HUES6 (cell line): ENCODE measurements around the gene LVRN.
"Not testable (repeated sequence)": the region's sequence is repeated elsewhere in the genome, so short reads cannot be mapped to it uniquely, and the experiment has no call there.

Experiments
- H3K27ac ChIP-seq: 2 replicates; pipeline ENCODE4 v1.7.0; 2013; ENCODE audit warnings: low read depth, mild to moderate bottlenecking, low read length, inconsistent platforms
- H3K27me3 ChIP-seq: 2 replicates; pipeline ENCODE4 v1.6.1; 2013; ENCODE audit warnings: low read length; ENCODE audit not compliant: control insufficient read depth, insufficient read depth
- H3K36me3 ChIP-seq: 2 replicates; pipeline ENCODE4 v1.6.1; 2013; ENCODE audit warnings: low read length; ENCODE audit not compliant: control insufficient read depth, insufficient read depth
- H3K4me1 ChIP-seq: 2 replicates; pipeline ENCODE4 v1.6.1; 2013; ENCODE audit warnings: low read length; ENCODE audit not compliant: control insufficient read depth, insufficient read depth
- H3K4me3 ChIP-seq: 2 replicates; pipeline ENCODE4 v1.5.1; 2013; ENCODE audit warnings: low read depth, low read length
- H3K9ac ChIP-seq: one replicate; pipeline ENCODE4 v1.6.1; 2013; ENCODE audit warnings: mild to moderate bottlenecking, low read length
- H3K9me3 ChIP-seq: 2 replicates; pipeline ENCODE4 v1.6.1; 2013; ENCODE audit warnings: low read depth, low read length; ENCODE audit not compliant: control insufficient read depth, insufficient read depth

Gene LVRN

GRCh38 chr5:115962239-115962564 lies at the start of gene LVRN:
Gene LVRN (plus strand): TSS chr5:115962475. CDS start chr5:115962618, 143 bp downstream.
- Histone ChIP-seq H3K4me1 (peaks cover 3% of the 10 kb centered on the region; the same call in 1 of the 2 replicates), H3K4me3 (peak within 1 kb of the TSS; percentile 63), H3K27ac (no peak within 1 kb of the TSS), H3K27me3 (peaks cover 57% of the 10 kb centered on the region), H3K9me3 (no peaks in the 10 kb centered on the region), H3K36me3 (no peaks in the 10 kb centered on the region), H3K9ac (no peak within 1 kb of the TSS)

GRCh38 chr5:115913623-115914400 lies 48.5 kb upstream of the LVRN start:
- H3K4me1 ChIP-seq, H3K9ac ChIP-seq, H3K4me3 ChIP-seq, H3K36me3 ChIP-seq, H3K27ac ChIP-seq, H3K9me3 ChIP-seq, H3K27me3 ChIP-seq: not testable (repeated sequence)

- Histone ChIP-seq H3K27me3 (no peaks in the 10 kb centered on the region), H3K36me3 (no peaks in the 10 kb centered on the region), H3K27ac (no peak overlapping the region), H3K4me1 (no peaks in the 10 kb centered on the region), H3K9ac (no peak overlapping the region), H3K9me3 (no peaks in the 10 kb centered on the region), H3K4me3 (no peak overlapping the region)
Measured at GRCh38 chr5:115920171-115920725, 42.0 kb upstream of the LVRN start.

- H3K27me3 ChIP-seq, H3K36me3 ChIP-seq, H3K27ac ChIP-seq, H3K4me3 ChIP-seq, H3K9me3 ChIP-seq, H3K9ac ChIP-seq, H3K4me1 ChIP-seq: not testable (repeated sequence)
Measured at GRCh38 chr5:115928578-115929407, 33.5 kb upstream of the LVRN start.

- not testable (repeated sequence) for H3K9me3 ChIP-seq, H3K27me3 ChIP-seq, H3K9ac ChIP-seq, H3K27ac ChIP-seq, H3K4me1 ChIP-seq, H3K36me3 ChIP-seq, H3K4me3 ChIP-seq
Measured at GRCh38 chr5:115930171-115930570, 32.1 kb upstream of the LVRN start.

GRCh38 chr5:115930630-115931337 lies 31.5 kb upstream of the LVRN start:
- Histone ChIP-seq H3K9ac (no peak overlapping the region), H3K4me3 (no peak overlapping the region), H3K4me1 (peaks cover 5% of the 10 kb centered on the region; the same call in 1 of the 2 replicates), H3K9me3 (0 out of 2 replicates have a peak, but pooled peaks cover 3% of the 10 kb centered on the region), H3K27ac (no peak overlapping the region), H3K36me3 (no peaks in the 10 kb centered on the region), H3K27me3 (no peaks in the 10 kb centered on the region)

GRCh38 chr5:115932991-115933390 lies 29.3 kb upstream of the LVRN start:
- Histone ChIP-seq H3K4me1 (peaks cover 5% of the 10 kb centered on the region; the same call in 1 of the 2 replicates), H3K9ac (no peak overlapping the region), H3K27ac (no peak overlapping the region), H3K9me3 (0 out of 2 replicates have a peak, but pooled peaks cover 3% of the 10 kb centered on the region), H3K4me3 (no peak overlapping the region), H3K36me3 (no peaks in the 10 kb centered on the region), H3K27me3 (no peaks in the 10 kb centered on the region)

GRCh38 chr5:115934388-115934974 lies 27.8 kb upstream of the LVRN start:
- Histone ChIP-seq H3K4me3 (no peak overlapping the region), H3K27ac (no peak overlapping the region), H3K9ac (no peak overlapping the region), H3K27me3 (no peaks in the 10 kb centered on the region), H3K36me3 (no peaks in the 10 kb centered on the region), H3K4me1 (peaks cover 14% of the 10 kb centered on the region), H3K9me3 (no peaks in the 10 kb centered on the region)

- Histone ChIP-seq H3K36me3 (no peaks in the 10 kb centered on the region), H3K4me3 (no peak overlapping the region), H3K9me3 (no peaks in the 10 kb centered on the region), H3K4me1 (peaks cover 16% of the 10 kb centered on the region), H3K9ac (no peak overlapping the region), H3K27me3 (no peaks in the 10 kb centered on the region), H3K27ac (no peak overlapping the region)
Measured at GRCh38 chr5:115936031-115936430, 26.2 kb upstream of the LVRN start.

GRCh38 chr5:115939059-115939458 lies 23.2 kb upstream of the LVRN start:
- Histone ChIP-seq H3K9ac (no peak overlapping the region), H3K9me3 (no peaks in the 10 kb centered on the region), H3K4me1 (peaks cover 11% of the 10 kb centered on the region), H3K4me3 (no peak overlapping the region), H3K27ac (no peak overlapping the region; the same call in 1 of the 2 replicates), H3K36me3 (no peaks in the 10 kb centered on the region), H3K27me3 (no peaks in the 10 kb centered on the region)
